GM18499 (cell line): Measurements from ENCODE around the gene MAGOHB.

ENCODE experiments used
- ATAC-seq: cut with Tn5 transposase; IDR thresholded peaks from one replicate; pipeline ENCODE4 v1.9.1; 2021; ENCODE audit warnings: moderate number of reproducible peaks; ENCODE audit not compliant: insufficient read depth, unreplicated experiment

MAGOHB gene

GRCh38 chr12:10557766-10558165 lies 55.6 kb downstream of the MAGOHB start:
- ATAC-seq = no peak

GRCh38 chr12:10557329-10557728 lies 56.1 kb downstream of the MAGOHB start:
- no peak for ATAC-seq

GRCh38 chr12:10554756-10555481 lies 58.5 kb downstream of the MAGOHB start:
- no peak for ATAC-seq

- ATAC-seq = no peak
Observed at GRCh38 chr12:10554228-10554755, 59.1 kb downstream of the MAGOHB start.
